Measurements from ENCODE around the gene DHPS.

Gene DHPS

GRCh38 chr19:12642506-12642905 lies 39.2 kb downstream of the DHPS start:
- FAIRE-seq: no peak

- no peak for FAIRE-seq
Observed at GRCh38 chr19:12641456-12641855, 40.2 kb downstream of the DHPS start.

GRCh38 chr19:12639901-12640613 lies 41.6 kb downstream of the DHPS start:
- no peak for FAIRE-seq

GRCh38 chr19:12638611-12639182 lies 43.0 kb downstream of the DHPS start:
- no peak for FAIRE-seq

GRCh38 chr19:12636631-12637030 lies 45.0 kb downstream of the DHPS start:
- FAIRE-seq: no peak

GRCh38 chr19:12629215-12629614 lies 52.5 kb downstream of the DHPS start:
- FAIRE-seq: no peak

GRCh38 chr19:12628040-12629022 lies 53.3 kb downstream of the DHPS start:
- FAIRE-seq: no peak

GRCh38 chr19:12626958-12627357 lies 54.7 kb downstream of the DHPS start:
- no peak for FAIRE-seq
